IPS DF 19.7 (cell line): ENCODE data around the gene F11.
"Not testable (repeated sequence)": the region's sequence is repeated elsewhere in the genome, so short reads cannot be mapped to it uniquely, and the experiment has no call there.

Experiments
- DNase-seq: peaks from one replicate; pipeline ENCODE4 v3.0.0-alpha.2; 2013; ENCODE audit warnings: low read depth, low spot score

F11 gene

GRCh38 chr4:186249785-186250754 lies 15.9 kb upstream of the F11 start:
- DNase-seq = peak; percentile 82

GRCh38 chr4:186250760-186251159 lies 15.2 kb upstream of the F11 start:
- no peak for DNase-seq

- DNase-seq = no peak
These were observed 10.9 kb upstream of the F11 start for GRCh38 chr4:186255122-186255521.

DNA sequence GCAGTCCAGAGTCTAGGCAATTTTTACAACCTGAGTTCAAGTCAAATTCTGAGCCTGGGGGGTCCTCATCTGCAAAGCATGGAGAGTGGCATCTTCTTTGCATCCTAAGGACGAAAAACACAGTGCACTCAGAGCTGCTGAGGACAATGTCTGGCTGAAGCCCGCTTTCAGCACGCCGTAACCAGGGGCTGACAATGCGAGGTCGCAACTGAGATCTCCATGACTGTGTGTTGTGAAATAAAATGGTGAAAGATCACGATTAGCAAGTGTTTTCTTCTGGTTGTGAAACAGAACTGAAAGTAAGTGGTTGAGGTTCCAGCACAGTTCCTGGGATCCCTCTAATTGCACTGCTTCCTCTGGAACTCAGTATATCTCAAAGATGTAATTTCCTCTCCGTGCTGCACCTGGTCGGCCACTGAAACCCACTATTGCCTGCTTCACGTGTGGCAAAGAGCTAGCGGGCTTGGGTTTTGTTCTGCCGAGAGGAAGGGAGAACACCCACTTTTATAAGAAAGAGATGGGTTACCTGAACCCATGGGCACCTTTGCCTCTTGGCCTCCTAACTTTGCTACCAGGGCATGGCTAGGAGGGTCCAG lies 7.7 kb upstream of the F11 start:
- DNase-seq = no peak

DNA sequence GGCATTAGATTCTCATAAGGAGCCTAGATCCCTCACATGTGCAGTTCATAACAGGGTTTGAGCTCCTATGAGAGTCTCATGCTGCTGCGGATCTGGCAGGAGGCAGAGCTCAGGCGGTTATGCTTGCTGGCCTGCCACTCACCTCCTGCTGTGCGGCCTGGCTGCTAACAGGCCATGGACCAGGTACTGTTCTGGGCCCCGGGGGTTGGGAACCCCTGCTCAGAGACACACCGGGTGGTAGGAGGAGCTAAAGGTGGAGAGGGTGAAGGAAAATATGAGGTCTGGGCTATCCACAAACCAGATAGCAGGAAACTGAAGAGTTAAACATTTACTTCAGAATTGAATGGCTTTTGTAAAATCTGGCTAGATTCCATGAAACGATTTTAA lies 5.9 kb upstream of the F11 start:
- no peak for DNase-seq

GRCh38 chr4:186260504-186261448 lies 5.2 kb upstream of the F11 start:
- DNase-seq = no peak

DNA sequence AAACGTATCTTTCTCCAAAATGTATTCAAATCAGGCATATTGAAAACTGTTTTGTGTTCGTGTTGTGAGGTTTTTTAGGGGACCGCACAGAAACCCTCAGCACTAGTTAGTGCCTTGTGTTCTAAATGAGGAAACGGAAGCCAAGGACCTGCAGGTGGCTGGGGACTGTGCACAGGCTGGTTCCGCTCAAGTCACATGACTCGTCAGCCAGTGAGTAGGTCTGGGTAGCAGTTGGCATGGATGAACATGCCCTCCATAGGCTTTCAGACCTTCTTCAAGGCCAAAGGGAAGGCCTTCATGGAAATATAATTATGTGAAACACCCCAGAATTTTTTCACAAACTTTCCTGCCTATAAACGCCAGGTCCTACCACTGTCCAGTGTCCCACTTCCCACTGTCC lies 1.3 kb upstream of the F11 start:
- no peak for DNase-seq

DNA sequence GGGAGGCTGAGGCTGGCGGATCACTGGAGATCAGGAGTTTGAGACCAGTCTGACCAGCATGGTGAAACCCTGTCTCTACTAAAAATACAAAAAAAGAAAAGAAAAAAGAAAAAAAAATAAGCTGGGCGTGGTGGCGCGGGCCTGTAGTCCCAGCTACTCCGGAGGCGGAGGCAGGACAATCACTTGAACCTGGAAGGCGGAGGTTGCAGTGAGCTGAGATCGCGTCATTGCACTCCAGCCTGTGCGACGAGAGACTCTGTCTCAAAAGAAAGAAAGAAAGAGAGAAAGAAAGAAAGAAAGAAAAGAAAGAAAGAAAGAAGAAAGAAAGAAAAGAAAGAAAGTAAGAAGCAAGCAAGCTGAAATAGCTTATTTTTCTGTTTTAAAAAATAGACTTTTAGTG lies 739 bp upstream of the F11 start:
- not testable (repeated sequence) for DNase-seq

GRCh38 chr4:186266729-186267456 lies 904 bp downstream of the F11 start:
- DNase-seq = no peak

GRCh38 chr4:186271081-186271678 lies 5.2 kb downstream of the F11 start:
- no peak for DNase-seq

GRCh38 chr4:186272699-186273391 lies 6.9 kb downstream of the F11 start:
- DNase-seq = no peak

GRCh38 chr4:186273392-186273789 lies 7.4 kb downstream of the F11 start:
- not testable (repeated sequence) for DNase-seq

GRCh38 chr4:186283311-186283710 lies 17.3 kb downstream of the F11 start:
- no peak for DNase-seq

- DNase-seq = no peak
These were observed 19.2 kb downstream of the F11 start for GRCh38 chr4:186285147-186285546.

- DNase-seq = no peak
These were observed 20.6 kb downstream of the F11 start for GRCh38 chr4:186286581-186286980.

DNA sequence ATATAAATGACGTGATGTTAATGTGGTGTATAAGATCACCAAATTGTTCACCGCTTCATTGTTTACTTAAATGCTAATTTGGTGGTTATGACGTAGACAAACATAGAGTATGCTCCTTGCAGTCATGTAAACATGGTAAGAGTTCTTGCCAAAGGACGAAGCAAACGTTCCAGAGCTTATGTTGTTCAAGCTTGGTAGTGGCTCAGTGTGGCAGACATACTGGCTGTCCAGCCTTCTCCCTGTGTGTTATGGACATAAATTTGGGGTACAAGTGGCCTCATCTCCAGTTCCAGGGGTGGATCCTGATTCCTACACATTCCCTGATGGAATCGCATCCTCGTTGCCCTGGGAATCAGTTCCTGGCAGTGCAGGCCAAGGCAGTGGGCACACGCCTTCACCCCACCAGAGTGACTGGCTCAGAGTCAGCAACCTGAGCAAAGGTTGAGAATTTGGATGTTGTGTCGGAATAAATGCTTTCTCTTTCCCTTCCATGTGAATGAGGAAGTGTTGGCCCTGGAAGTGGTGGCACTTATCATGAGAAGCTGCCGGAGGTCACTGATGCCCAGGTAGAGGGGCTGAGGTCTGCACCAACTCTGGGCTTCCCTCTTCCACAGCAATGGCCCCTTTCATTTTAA lies 25.4 kb downstream of the F11 start:
- no peak for DNase-seq

DNA sequence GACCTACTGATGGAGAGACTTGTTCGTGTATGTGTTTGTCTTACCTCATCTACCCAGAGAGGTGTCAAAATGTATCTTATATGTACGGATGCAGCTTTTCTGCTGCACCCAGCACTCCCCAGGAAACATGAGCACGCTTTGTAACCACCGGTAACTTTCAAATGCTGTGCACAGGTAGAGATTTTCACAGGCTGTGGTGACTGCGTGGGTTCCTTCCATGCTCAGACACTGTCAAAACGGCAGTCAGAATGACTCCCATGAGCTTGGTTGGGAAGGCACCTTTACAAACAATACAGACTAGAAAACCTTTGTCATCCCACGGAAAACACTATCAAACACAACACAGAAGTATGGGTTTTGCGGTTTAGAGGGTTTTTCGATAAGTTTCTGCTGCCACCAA lies 28.2 kb downstream of the F11 start:
- DNase-seq = no peak

DNA sequence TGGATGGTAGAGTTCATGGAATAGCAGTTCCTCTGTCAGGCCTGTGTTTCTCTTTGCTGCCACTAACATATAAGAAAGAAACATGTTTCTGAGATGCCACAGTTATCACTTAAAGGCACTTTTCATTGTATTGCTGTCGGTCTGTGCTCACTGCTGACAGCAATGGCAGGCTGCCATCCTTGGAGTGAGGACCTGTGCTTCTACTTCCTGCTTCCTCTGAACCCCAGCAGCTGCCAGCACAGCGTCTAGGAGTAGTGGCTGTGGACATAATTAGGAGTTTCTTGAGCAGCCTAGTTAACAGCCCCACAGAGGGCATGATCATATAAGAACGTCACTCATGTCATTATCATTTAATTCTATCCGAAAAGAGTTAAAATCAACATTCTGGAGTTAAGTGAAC lies 30.5 kb downstream of the F11 start:
- no peak for DNase-seq

DNA sequence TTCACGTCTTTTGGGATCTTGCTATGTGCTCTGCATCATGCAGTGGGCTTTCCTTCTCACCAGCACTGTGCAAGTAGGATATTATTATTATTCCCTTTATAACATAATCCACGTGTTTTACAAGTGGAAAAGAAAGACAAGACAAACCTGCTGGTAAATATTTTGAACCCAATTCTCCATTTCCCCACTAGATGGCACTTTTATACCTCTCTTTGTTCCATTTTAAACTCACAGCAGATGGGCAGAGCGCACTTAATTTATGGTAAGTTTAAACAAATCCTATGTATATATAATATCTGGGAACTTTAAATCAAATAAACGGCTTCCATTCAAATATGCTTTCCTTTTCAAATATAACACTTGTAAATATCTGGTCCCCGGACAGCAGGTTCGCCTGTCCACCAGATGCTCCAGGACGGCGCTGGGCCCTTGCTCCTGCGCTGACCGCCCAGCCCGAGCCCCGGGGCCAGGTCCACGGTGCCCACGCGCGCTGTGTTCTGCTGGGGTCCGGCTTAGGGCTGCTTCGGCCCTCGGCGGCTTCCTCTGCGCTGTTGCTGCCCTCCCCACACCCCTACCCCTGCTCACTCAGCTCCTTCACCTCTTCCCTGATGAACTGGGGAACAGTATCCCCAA lies 31.1 kb downstream of the F11 start:
- DNase-seq = peak; percentile 5
